Measurements from ENCODE around the gene E2F1.

DNA sequence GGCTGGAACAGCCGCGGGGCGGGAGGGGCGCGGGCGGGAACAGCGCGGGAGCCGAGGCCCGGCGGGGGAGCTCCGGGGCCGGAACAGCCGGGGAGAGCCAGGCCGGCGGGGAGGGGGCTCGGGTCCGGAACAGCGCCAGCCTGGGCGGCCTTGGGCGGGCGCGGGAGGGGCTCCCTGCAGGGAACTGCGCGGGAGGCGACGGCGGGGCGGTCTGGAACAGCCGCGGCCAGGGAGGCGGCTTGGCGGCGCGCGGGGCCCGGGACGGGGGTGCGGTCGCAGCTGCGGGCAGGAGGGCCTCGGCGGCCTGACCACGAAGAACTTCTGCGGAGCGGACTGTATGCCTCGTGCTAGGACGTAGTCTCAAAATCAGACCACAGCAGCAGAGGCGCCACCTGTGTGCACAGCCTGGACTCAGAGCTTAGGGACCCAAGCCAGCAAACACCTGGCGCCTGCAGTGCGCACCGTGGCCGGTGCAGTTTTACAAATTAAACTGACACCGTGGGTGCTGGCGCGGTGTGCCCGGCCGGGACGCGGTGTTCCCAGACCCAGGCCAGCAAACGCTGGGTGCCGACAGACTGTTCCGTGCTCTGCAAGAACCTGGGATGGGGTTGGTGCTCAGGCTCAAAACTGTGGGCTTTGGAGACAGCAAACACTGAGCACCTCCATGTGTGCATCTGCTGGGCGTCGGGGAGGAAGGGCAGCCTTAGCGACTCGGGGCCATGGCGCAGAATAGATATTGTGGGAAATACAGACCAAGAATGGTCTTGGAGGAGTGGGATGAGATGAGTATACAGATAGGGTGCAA, 46.2 kb upstream of the E2F1 start:
- TF ChIP-seq, protein P1, sequence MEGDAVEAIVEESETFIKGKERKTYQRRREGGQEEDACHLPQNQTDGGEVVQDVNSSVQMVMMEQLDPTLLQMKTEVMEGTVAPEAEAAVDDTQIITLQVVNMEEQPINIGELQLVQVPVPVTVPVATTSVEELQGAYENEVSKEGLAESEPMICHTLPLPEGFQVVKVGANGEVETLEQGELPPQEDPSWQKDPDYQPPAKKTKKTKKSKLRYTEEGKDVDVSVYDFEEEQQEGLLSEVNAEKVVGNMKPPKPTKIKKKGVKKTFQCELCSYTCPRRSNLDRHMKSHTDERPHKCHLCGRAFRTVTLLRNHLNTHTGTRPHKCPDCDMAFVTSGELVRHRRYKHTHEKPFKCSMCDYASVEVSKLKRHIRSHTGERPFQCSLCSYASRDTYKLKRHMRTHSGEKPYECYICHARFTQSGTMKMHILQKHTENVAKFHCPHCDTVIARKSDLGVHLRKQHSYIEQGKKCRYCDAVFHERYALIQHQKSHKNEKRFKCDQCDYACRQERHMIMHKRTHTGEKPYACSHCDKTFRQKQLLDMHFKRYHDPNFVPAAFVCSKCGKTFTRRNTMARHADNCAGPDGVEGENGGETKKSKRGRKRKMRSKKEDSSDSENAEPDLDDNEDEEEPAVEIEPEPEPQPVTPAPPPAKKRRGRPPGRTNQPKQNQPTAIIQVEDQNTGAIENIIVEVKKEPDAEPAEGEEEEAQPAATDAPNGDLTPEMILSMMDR (IDR thresholded peaks at IDR 0.05; ENCODE audit: borderline replicate concordance, extremely low read depth, low read length, poor library complexity, severe bottlenecking): peak; percentile 34
- no peak for TF ChIP-seq EZH2 (IDR thresholded peaks at IDR 0.05; ENCODE audit: borderline replicate concordance, low read depth, low read length, severe bottlenecking)

All from DND-41 (cell line).